HEK293T (cell line): ENCODE data around the gene RAPGEF1.

Experiments
- CTCF ChIA-PET: fragments of 350-600 bp; formaldehyde crosslinking; extraction: SDS; loops from one replicate; lab custom pipeline; 2021; ENCODE audit warnings: antibody characterized with exemption, inconsistent platforms; lab: Yijun Ruan, JAX
- POLR2A ChIA-PET: fragments of 350-600 bp; formaldehyde crosslinking; extraction: SDS; loops from one replicate; lab custom pipeline; 2020; ENCODE audit warnings: antibody characterized with exemption, inconsistent platforms; lab: Yijun Ruan, JAX
- DNase-seq: peaks from one replicate; pipeline ENCODE4 v3.0.0; 2012; ENCODE audit warnings: mixed read lengths; ENCODE audit errors: extremely low spot score
- ARNT ChIP-seq: fragments of 450-650 bp; IDR thresholded peaks from 2 replicates; pipeline ENCODE4 v1.6.1; 2017; ENCODE audit warnings: mild to moderate bottlenecking
- BHLHE40 ChIP-seq: fragments of 450-650 bp; IDR thresholded peaks from 2 replicates; pipeline ENCODE4 v1.6.1; 2016; ENCODE audit warnings: mild to moderate bottlenecking, moderate library complexity, borderline replicate concordance
- CTBP1 ChIP-seq: fragments of 450-650 bp; IDR thresholded peaks from 2 replicates; pipeline ENCODE4 v1.6.1; 2016; ENCODE audit warnings: borderline replicate concordance
- ELF4 ChIP-seq: fragments of 450-650 bp; IDR thresholded peaks from 2 replicates; pipeline ENCODE4 v1.6.1; 2017; ENCODE audit warnings: antibody characterized with exemption
- FOXA1 ChIP-seq: fragments of 450-650 bp; IDR thresholded peaks from 2 replicates; pipeline ENCODE4 v1.6.1; 2016; ENCODE audit warnings: mild to moderate bottlenecking
- FOXK2 ChIP-seq: fragments of 450-650 bp; IDR thresholded peaks from 2 replicates; pipeline ENCODE4 v1.6.1; 2016; ENCODE audit warnings: mild to moderate bottlenecking
- FOXM1 ChIP-seq: fragments of 450-650 bp; IDR thresholded peaks from 2 replicates; pipeline ENCODE4 v1.6.1; 2017; ENCODE audit warnings: mild to moderate bottlenecking, borderline replicate concordance
- HDGF ChIP-seq: fragments of 450-650 bp; IDR thresholded peaks from 2 replicates; pipeline ENCODE4 v1.6.1; 2017; ENCODE audit warnings: antibody characterized with exemption, borderline replicate concordance
- L3MBTL2 ChIP-seq: fragments of 450-650 bp; conservative IDR thresholded peaks from 2 replicates; pipeline ENCODE4 v1.6.1; 2016; ENCODE audit warnings: mild to moderate bottlenecking
- LEF1 ChIP-seq: fragments of 450-650 bp; IDR thresholded peaks from 2 replicates; pipeline ENCODE4 v1.6.1; 2017; ENCODE audit warnings: mild to moderate bottlenecking, borderline replicate concordance
- NFRKB ChIP-seq: fragments of 450-650 bp; IDR thresholded peaks from 2 replicates; pipeline ENCODE4 v1.6.1; 2016; ENCODE audit warnings: mild to moderate bottlenecking, moderate library complexity
- SP1 ChIP-seq: fragments of 450-650 bp; IDR thresholded peaks from 2 replicates; pipeline ENCODE4 v1.6.1; 2017
- SUZ12 ChIP-seq: fragments of 450-650 bp; IDR thresholded peaks from 2 replicates; pipeline ENCODE4 v1.6.1; 2016; ENCODE audit warnings: mild to moderate bottlenecking
- TARDBP ChIP-seq: fragments of 450-650 bp; IDR thresholded peaks from 2 replicates; pipeline ENCODE4 v1.6.1; 2016
- ZNF384 ChIP-seq: fragments of 450-650 bp; IDR thresholded peaks from 2 replicates; pipeline ENCODE4 v1.6.1; 2016
- TF ChIP-seq, protein P1 (sequence below): fragments of 450-650 bp; IDR thresholded peaks from 2 replicates; pipeline ENCODE4 v1.6.1; 2016

The RAPGEF1 gene

DNA sequence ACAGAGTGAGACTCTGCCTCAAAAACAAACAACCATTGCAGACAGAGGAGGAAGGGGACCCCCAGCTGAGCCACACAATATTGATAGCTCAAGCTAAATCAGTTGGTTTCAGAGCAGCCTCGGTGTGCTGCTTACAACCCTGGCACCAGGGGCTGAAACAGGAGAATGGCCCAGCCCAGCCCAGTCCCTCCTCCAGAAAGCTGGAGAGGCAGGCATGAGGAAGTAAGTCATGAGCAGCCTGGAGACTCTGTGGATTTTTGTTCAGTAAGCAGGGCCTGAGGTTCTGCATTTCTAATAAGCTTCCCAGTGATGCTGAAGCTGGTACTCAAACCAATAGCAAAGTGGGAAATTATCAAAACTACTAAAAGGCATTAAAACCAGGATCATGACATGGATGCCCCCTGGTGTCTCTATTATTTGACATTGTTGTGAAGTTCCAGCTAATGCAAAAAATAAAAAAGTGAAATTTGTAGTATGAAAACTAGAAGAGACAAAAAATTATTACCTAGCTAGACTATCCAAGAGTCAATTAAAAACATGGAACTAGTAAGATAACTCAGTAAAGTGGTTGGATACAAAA is 180.4 kb downstream of the RAPGEF1 start:
- no peak for DNase-seq
- TF ChIP-seq L3MBTL2 (no peak), HDGF (no peak), FOXK2 (no peak), ELF4 (no peak), LEF1 (no peak), ARNT (no peak), BHLHE40 (no peak), FOXA1 (no peak), SP1 (no peak), NFRKB (no peak), ZNF384 (no peak), SUZ12 (no peak), TARDBP (no peak), FOXM1 (no peak), CTBP1 (no peak)
- TF ChIP-seq, protein P1, sequence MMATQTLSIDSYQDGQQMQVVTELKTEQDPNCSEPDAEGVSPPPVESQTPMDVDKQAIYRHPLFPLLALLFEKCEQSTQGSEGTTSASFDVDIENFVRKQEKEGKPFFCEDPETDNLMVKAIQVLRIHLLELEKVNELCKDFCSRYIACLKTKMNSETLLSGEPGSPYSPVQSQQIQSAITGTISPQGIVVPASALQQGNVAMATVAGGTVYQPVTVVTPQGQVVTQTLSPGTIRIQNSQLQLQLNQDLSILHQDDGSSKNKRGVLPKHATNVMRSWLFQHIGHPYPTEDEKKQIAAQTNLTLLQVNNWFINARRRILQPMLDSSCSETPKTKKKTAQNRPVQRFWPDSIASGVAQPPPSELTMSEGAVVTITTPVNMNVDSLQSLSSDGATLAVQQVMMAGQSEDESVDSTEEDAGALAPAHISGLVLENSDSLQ, result no peak
- CTCF ChIA-PET, result no interaction called here
- POLR2A ChIA-PET, result no interaction called here

DNA sequence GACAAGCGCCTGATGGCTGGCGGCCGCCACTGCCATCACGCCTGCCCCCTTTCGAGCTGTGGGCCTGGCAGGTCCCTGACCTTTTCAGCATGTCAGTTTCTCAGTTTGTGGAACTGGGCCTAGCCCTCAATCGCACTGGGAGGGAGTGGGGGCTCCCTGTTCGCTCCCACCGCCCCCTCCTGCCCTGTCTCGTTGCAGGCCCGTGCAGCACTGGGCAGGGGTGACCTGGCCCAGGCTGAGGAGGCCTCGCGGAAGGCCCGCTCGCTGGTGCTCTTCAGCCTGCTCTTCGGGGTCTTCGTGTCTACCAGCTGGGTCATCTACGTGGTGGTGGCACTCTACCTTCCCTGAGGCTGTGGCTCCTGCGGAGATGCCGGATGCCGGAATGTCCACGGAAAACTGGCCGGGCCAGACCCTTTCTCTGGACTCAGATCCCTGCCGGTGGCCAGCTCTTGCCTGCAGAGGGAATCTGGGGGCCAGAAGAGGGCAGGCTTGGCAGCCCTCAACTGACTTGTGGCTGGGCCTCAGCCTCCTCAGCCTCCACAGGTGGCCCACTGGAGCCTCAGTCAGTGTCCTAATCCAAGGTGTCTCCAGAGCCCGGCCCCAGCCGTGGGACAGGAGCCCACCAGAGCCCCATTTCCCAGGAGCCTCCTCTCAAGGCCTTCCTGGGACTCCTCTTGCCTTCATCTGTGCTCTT is 181.9 kb downstream of the RAPGEF1 start:
- no peak for TF ChIP-seq ZNF384
- no peak for TF ChIP-seq SUZ12
- no peak for TF ChIP-seq FOXA1
- no peak for TF ChIP-seq LEF1
- TF ChIP-seq, protein P1, result no peak
- TF ChIP-seq FOXM1, result no peak
- no peak for TF ChIP-seq FOXK2
- no peak for TF ChIP-seq L3MBTL2
- TF ChIP-seq ELF4, result no peak
- TF ChIP-seq SP1, result no peak
- no peak for TF ChIP-seq CTBP1
- no peak for TF ChIP-seq ARNT
- no peak for TF ChIP-seq NFRKB
- TF ChIP-seq TARDBP, result no peak
- no peak for TF ChIP-seq HDGF
- TF ChIP-seq BHLHE40, result no peak
- no peak for DNase-seq
- POLR2A ChIA-PET, result no interaction called here
- CTCF ChIA-PET, result no interaction called here

DNA sequence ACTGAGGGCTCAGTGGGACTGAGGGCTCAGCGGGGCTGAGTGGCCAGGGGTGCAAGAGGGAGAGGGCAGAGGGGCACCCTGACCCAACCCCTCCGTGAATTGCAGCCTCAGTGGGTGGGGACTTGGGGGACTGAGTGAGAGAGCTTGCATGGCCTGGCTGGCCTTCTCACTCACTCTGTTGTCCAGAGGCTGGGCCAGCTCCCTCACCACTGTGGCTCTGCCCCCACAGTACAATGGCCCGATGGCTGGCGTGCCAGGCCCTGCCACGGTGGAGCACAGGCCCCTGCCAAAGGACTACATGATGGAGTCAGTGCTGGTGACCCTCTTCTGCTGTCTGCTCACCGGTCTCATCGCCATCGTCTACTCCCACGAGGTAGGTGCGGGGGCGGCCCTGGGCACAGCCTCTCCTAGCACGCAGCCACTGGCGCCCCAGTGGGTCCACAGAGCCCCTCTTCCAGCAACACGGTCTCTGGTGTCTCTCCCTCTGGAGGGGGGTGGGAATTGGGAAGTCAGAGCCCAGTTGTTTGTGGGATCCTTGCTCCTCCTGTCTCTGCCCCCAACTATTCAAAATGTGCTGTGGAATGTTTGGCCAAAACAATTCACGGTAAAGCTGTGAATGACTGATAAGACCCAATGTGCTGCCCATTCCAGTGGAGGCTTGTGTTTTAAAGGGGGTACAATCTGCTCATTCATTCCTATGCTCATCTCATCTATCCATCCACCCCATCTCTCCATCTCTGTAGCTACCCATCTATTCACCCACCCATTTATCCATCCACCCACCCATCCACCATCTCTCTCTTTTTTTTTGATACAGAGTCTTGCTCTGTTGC is 183.8 kb downstream of the RAPGEF1 start:
- no peak for TF ChIP-seq SUZ12
- TF ChIP-seq FOXK2, result no peak
- CTCF ChIA-PET, result no interaction called here
- DNase-seq, result no peak
- POLR2A ChIA-PET, result no interaction called here

DNA sequence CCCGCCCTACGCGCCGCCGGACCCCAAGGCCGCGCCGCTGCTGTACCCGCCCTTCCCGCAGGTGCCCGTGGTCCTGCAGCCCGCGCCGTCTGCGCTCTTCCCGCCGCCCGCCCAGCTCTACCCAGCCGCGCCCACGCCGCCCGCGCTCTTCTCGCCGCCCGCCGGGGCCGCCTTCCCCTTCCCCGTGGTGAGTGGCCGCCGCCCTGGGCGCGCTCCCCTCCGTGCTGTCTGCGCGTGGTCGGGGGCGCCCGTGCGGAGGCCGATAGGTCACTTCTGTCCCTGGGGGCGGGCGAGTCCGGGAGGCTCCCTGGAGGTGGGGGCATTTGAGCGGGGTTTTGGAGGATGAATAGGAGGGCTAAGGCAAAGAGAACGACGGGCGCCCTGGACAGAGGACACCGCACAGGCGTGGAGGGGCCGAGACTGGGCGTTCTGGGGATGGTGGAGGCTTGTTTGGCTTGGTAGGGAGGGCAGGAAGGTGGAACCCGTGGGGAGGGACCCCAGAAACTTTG is 185.0 kb downstream of the RAPGEF1 start:
- ChIA-PET CTCF (no interaction called here), POLR2A (no interaction called here)
- no peak for TF ChIP-seq L3MBTL2
- TF ChIP-seq LEF1, result no peak
- TF ChIP-seq SUZ12, result no peak
- TF ChIP-seq BHLHE40, result no peak
- TF ChIP-seq CTBP1, result no peak
- TF ChIP-seq ARNT, result no peak
- TF ChIP-seq NFRKB, result no peak
- no peak for TF ChIP-seq TARDBP
- TF ChIP-seq FOXA1, result no peak
- no peak for TF ChIP-seq FOXM1
- no peak for TF ChIP-seq ZNF384
- TF ChIP-seq, protein P1, result no peak
- no peak for TF ChIP-seq SP1
- TF ChIP-seq HDGF, result no peak
- no peak for TF ChIP-seq ELF4
- TF ChIP-seq FOXK2, result no peak

DNA sequence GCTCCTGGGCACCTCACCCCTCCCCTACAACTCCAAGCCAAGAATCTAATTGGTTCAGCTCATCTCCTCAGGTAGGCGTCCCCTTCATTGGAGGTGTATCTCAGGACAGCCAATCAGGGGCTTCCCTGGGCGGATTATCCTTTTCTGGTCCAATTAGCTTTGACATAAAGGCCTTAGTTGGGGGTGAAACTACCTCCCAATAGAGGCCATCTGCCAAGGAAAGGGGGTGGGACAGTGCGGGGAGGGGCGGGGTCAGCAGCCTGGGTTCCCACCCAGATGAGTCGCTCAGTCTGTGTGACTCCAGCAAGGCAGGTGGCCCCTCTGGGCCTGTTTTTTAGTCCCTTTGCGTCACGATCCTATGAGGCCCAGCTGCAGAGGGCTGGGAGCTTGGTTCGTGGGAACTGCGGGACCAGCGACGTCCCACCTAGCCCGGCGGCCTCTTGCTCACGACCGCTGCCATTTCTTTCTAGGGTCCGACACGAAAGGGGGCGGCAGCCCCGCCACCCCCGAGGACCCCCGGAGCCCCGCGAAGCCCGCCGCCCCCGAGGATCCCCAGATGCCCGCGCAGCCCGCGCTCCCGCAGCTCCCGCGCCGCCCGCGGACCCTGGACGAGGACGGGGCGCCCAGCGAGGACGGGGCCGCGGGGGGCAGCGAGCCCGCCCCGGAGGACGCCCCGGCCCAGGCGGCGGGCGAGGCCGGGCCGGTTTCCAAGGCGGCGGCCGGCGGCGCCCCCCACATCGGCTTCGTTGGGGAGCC is 185.6 kb downstream of the RAPGEF1 start:
- TF ChIP-seq TARDBP, result no peak
- no peak for TF ChIP-seq NFRKB
- no peak for TF ChIP-seq ARNT
- TF ChIP-seq FOXK2, result no peak
- TF ChIP-seq, protein P1, result no peak
- TF ChIP-seq L3MBTL2, result no peak
- TF ChIP-seq FOXA1, result no peak
- no peak for TF ChIP-seq SUZ12
- no peak for TF ChIP-seq ZNF384
- no peak for TF ChIP-seq FOXM1
- TF ChIP-seq SP1, result no peak
- no peak for TF ChIP-seq ELF4
- no peak for TF ChIP-seq HDGF
- no peak for TF ChIP-seq LEF1
- no peak for TF ChIP-seq BHLHE40
- TF ChIP-seq CTBP1, result no peak
- POLR2A ChIA-PET, result no interaction called here

More for the DNA sequence above, 185.0 kb downstream of the RAPGEF1 start:
- DNase-seq, result no peak

More for the DNA sequence above, 185.6 kb downstream of the RAPGEF1 start:
- CTCF ChIA-PET, result no interaction called here
- no peak for DNase-seq
